Measurements from ENCODE around the gene OSBPL3. TPM values are rescaled to one million over a fixed set of nuclear protein-coding genes. Genes with fewer than 3 reads are reported as not detected.
A peak's percentile ranks its signal among the peaks of the same experiment; 100 is the strongest.

Gene OSBPL3
- total RNA-seq, 2 donors from 2014 or later: 9.0 to 14.8 TPM

DNA sequence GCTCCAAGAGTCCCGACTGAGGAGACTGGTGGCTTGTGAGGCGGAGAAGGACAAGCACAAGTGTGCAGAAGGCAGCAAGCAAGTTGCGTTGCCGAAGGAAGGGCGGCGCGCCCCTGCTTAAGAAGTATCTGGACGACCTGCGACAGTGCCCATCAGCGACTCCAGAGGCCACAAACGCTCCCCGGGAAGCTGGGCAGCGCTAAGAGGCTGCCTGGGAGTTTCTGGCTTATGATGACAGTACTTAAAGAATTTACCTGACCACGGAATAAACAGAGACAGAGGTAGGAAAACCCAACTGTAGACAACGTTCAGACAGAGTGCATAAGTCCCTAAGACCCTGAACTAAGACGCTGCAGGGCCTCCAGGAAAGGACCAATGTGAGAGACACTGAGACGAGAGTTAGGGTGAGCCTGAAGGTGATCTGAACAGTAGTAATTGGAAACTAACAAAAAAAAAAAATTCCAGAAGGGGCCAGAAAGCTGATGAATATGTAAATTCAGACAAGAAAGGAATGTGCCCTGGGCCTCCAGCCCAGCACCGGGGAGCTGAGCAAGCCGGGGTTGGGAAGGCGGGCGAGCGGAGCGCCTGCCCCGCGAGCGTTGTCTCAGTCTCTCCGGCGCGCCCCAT is 1.0 kb downstream of the OSBPL3 start:
- Histone ChIP-seq H3K27me3 (no peaks in the 10 kb centered on the region), H3K36me3 (no peaks in the 10 kb centered on the region), H3K4me1 (no peaks in the 10 kb centered on the region), H3K4me3 (peak overlapping the region; percentile 64), H3K9ac (ENCODE audit: low read depth in 2 of 2, low read length in 2 of 2) (peak overlapping the region; percentile 65 to 70), H3K9me3 (no peaks in the 10 kb centered on the region), H3K27ac (peak overlapping the region; percentile 88)
- intact Hi-C loops (cut with DNase I): loop anchor here (5.0 kb wide), 1 partner anchor 162 kb away; no protein-coding TSS in a partner anchor
- no peak for DNase-seq
- TF ChIP-seq, protein P1, sequence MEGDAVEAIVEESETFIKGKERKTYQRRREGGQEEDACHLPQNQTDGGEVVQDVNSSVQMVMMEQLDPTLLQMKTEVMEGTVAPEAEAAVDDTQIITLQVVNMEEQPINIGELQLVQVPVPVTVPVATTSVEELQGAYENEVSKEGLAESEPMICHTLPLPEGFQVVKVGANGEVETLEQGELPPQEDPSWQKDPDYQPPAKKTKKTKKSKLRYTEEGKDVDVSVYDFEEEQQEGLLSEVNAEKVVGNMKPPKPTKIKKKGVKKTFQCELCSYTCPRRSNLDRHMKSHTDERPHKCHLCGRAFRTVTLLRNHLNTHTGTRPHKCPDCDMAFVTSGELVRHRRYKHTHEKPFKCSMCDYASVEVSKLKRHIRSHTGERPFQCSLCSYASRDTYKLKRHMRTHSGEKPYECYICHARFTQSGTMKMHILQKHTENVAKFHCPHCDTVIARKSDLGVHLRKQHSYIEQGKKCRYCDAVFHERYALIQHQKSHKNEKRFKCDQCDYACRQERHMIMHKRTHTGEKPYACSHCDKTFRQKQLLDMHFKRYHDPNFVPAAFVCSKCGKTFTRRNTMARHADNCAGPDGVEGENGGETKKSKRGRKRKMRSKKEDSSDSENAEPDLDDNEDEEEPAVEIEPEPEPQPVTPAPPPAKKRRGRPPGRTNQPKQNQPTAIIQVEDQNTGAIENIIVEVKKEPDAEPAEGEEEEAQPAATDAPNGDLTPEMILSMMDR (IDR thresholded peaks at IDR 0.05): no peak

DNA sequence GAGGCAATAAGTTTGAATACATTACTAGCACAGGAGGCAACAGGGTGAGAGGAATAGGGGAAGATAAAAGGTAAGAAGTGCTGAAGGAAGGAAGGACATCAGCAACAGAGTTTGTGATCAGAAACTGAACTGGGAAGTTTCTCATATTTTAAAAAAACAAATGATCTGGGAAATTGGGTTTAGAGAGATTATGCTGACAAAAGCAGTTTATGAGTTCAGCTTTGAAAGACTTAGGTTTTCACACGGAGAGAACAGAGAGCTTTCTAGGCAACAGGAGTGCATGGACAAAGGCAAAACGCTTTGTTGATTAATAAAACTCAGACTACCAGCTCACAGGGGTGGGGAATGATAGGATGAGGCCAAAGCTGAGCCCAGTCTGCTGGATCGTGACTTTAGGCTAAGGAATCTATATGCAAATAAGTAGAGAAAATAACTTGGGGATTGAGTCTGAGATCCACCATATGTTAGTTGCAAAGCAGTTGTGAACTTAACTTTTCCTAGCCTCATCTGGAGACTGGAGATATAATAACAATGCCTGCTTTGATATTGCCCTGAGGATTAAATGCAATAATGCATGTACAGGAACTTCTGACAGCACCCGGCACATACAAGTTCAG is 4.2 kb downstream of the OSBPL3 start:
- intact Hi-C loops (cut with DNase I): loop anchor here (5.0 kb wide), 1 partner anchor 158 kb away; no protein-coding TSS in a partner anchor
- no peak overlapping the region for H3K27ac ChIP-seq
- no peaks in the 10 kb centered on the region for H3K36me3 ChIP-seq
- no peak for DNase-seq
- TF ChIP-seq, protein P1 (IDR thresholded peaks at IDR 0.05): no peak
- no peaks in the 10 kb centered on the region for H3K9me3 ChIP-seq
- H3K4me3 ChIP-seq: no peak overlapping the region
- H3K27me3 ChIP-seq: no peaks in the 10 kb centered on the region
- H3K9ac ChIP-seq (ENCODE audit: low read depth in 2 of 2, low read length in 2 of 2): no peak overlapping the region
- H3K4me1 ChIP-seq: no peaks in the 10 kb centered on the region

DNA sequence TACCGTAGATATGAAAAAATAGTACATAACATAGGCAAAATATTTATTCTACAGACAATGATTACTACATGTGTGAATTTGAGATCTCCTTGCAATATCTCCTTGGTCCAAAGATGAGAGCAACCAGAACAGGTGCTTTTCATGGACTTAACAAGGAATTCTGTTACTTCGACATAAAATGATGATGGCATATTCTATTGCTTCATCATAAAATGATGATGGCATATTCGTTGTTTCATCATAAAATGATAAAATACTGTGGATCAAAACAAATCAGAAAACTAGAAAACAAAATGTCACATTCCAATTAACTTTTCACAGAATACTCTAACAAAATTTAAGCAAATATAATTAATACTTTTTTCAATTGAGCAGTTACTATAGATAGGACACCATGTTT is 4.8 kb downstream of the OSBPL3 start:
- TF ChIP-seq, protein P1 (IDR thresholded peaks at IDR 0.05): no peak
- intact Hi-C loops (cut with DNase I): loop anchor here (5.0 kb wide), 1 partner anchor 158 kb away; no protein-coding TSS in a partner anchor
- no peak overlapping the region for H3K4me3 ChIP-seq
- no peak overlapping the region for H3K9ac ChIP-seq (ENCODE audit: low read depth in 2 of 2, low read length in 2 of 2)
- no peaks in the 10 kb centered on the region for H3K4me1 ChIP-seq
- no peaks in the 10 kb centered on the region for H3K27me3 ChIP-seq
- DNase-seq: no peak
- no peaks in the 10 kb centered on the region for H3K9me3 ChIP-seq
- H3K36me3 ChIP-seq: no peaks in the 10 kb centered on the region
- H3K27ac ChIP-seq: no peak overlapping the region

DNA sequence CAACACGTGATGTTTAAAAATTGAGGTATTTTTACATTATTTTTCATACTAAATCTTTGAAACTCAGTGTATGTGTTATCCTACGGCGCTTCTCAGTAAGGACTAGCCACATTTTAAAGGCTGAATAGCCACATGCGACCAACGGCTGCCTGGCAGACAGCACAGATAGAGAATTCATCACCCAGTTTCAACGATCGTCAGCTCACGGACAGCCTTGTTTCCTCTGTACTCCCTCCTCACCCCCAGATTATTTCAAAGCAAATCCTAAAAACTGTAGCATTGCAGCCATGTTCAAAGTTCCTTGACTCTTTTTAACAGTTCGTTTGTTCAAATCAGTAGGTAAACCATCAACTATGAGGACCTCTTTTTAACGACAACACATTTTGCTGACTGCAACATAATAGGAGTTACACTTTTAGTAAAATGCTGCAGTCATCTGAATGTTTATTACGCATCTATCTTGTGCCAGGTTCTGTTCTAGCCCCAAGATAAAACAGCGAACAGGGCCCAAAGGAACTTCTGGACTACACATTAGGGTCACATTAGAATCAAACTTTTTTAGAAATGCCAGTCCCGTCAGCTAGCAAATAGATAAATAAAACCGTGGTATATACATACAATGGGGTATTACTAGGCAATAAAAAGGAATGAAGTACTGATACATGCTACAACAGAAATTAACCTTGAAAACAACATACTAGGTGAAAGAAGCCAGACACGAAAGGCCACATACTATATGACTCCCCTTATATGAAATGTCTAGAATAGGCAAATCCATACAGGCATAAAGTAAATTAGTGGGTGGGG is 5.7 kb downstream of the OSBPL3 start:
- Histone ChIP-seq H3K27me3 (no peaks in the 10 kb centered on the region), H3K27ac (no peak overlapping the region), H3K4me1 (no peaks in the 10 kb centered on the region), H3K9ac (ENCODE audit: low read depth in 2 of 2, low read length in 2 of 2) (no peak overlapping the region), H3K4me3 (no peak overlapping the region), H3K9me3 (no peaks in the 10 kb centered on the region), H3K36me3 (no peaks in the 10 kb centered on the region)
- intact Hi-C loops (cut with DNase I): no loop called here
- no peak for DNase-seq
- TF ChIP-seq, protein P1 (IDR thresholded peaks at IDR 0.05): no peak

DNA sequence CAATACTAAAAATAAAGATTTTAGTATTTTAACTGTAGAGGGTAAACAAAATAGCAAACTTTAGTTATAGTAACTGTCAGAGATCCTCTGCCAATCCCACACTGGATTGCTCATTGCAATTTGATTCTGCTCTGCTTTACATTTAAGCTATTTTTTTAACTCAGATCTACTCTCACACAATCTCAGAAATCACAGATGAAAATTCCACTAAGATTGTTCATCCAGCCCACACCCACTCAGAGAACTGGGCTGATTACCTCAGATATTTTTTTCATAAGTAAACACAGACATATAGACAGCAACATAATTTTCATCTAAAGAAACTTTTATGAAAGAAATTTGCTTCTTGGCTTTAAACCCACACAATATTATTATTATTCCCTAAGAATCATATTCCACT is 7.0 kb downstream of the OSBPL3 start:
- Histone ChIP-seq H3K27me3 (no peaks in the 10 kb centered on the region), H3K36me3 (no peaks in the 10 kb centered on the region), H3K4me1 (no peaks in the 10 kb centered on the region), H3K9ac (ENCODE audit: low read depth in 2 of 2, low read length in 2 of 2) (no peak overlapping the region), H3K4me3 (no peak overlapping the region), H3K9me3 (no peaks in the 10 kb centered on the region), H3K27ac (no peak overlapping the region)
- TF ChIP-seq, protein P1 (IDR thresholded peaks at IDR 0.05): no peak
- intact Hi-C loops (cut with DNase I): no loop called here
- DNase-seq: no peak

Data from colonic mucosa (tissue), 4 donors.